CD4-positive, alpha-beta T cell treated with Interleukin-2 at 100 ng/mL for 4 hours (primary cell): Measurements from ENCODE around the gene KIF1A.

Experiments used
- DNase-seq: peaks from one replicate; pipeline ENCODE4 v3.0.0-alpha.2; 2020; ENCODE audit warnings: low spot score

Gene KIF1A

GRCh38 chr2:240735476-240735875 lies 84.5 kb downstream of the KIF1A start:
- no peak for DNase-seq

- DNase-seq, result no peak
Measured at GRCh38 chr2:240734756-240735155, 85.3 kb downstream of the KIF1A start.

- DNase-seq, result peak; percentile 8
Measured at GRCh38 chr2:240733803-240734495, 86.1 kb downstream of the KIF1A start.

- no peak for DNase-seq
Measured at GRCh38 chr2:240732911-240733622, 87.0 kb downstream of the KIF1A start.

GRCh38 chr2:240732184-240732583 lies 87.8 kb downstream of the KIF1A start:
- no peak for DNase-seq

- DNase-seq, result no peak
Measured at GRCh38 chr2:240731178-240731545, 88.9 kb downstream of the KIF1A start.

GRCh38 chr2:240730501-240731177 lies 89.4 kb downstream of the KIF1A start:
- DNase-seq, result no peak

- no peak for DNase-seq
Measured at GRCh38 chr2:240728827-240729226, 91.2 kb downstream of the KIF1A start.

- DNase-seq, result no peak
Measured at GRCh38 chr2:240728361-240728760, 91.7 kb downstream of the KIF1A start.

- no peak for DNase-seq
Measured at GRCh38 chr2:240727913-240728312, 92.1 kb downstream of the KIF1A start.

- no peak for DNase-seq
Measured at GRCh38 chr2:240727439-240727838, 92.6 kb downstream of the KIF1A start.

- no peak for DNase-seq
Measured at GRCh38 chr2:240726876-240727275, 93.1 kb downstream of the KIF1A start.

- no peak for DNase-seq
Measured at GRCh38 chr2:240725671-240726070, 94.3 kb downstream of the KIF1A start.

- no peak for DNase-seq
Measured at GRCh38 chr2:240725266-240725665, 94.8 kb downstream of the KIF1A start.

GRCh38 chr2:240724431-240724830 lies 95.6 kb downstream of the KIF1A start:
- no peak for DNase-seq

- DNase-seq, result no peak
Measured at GRCh38 chr2:240723851-240724250, 96.2 kb downstream of the KIF1A start.

GRCh38 chr2:240722796-240723735 lies 97.0 kb downstream of the KIF1A start:
- no peak for DNase-seq

GRCh38 chr2:240722376-240722775 lies 97.6 kb downstream of the KIF1A start:
- no peak for DNase-seq

GRCh38 chr2:240721596-240722180 lies 98.3 kb downstream of the KIF1A start:
- no peak for DNase-seq

GRCh38 chr2:240720686-240721595 lies 99.1 kb downstream of the KIF1A start:
- DNase-seq, result no peak
